Measurements from ENCODE around the gene RBM47.
A peak's percentile ranks its signal among the peaks of the same experiment; 100 is the strongest.
"Not testable (repeated sequence)": the region's sequence is repeated elsewhere in the genome, so short reads cannot be mapped to it uniquely, and the experiment has no call there.

Gene RBM47

GRCh38 chr4:40454816-40455215 is 174.8 kb downstream of the RBM47 start:
- Histone ChIP-seq H3K9me3 (ENCODE audit: severe bottlenecking) (no peaks in the 10 kb centered on the region), H3K4me3 (ENCODE audit: low read depth, low read length) (no peak overlapping the region), H3K36me3 (peaks cover 2% of the 10 kb centered on the region), H3K27me3 (ENCODE audit: insufficient read depth, low read depth, severe bottlenecking) (no peaks in the 10 kb centered on the region), H3K27ac (no peak overlapping the region)
- DNase-seq: no peak
- no peak for TF ChIP-seq CTCF (IDR thresholded peaks at IDR 0.05; ENCODE audit: low read depth, low read length)

- DNase-seq: no peak
- H3K27me3 ChIP-seq (ENCODE audit: insufficient read depth, low read depth, severe bottlenecking): no peaks in the 10 kb centered on the region
Measured at GRCh38 chr4:40453912-40454311, 175.8 kb downstream of the RBM47 start.

GRCh38 chr4:40448875-40449274 is 180.8 kb downstream of the RBM47 start:
- no peak overlapping the region for H3K27ac ChIP-seq
- H3K9me3 ChIP-seq (ENCODE audit: severe bottlenecking): no peaks in the 10 kb centered on the region
- no peak for TF ChIP-seq CTCF (IDR thresholded peaks at IDR 0.05; ENCODE audit: low read depth, low read length)
- peaks cover 3% of the 10 kb centered on the region for H3K36me3 ChIP-seq
- no peaks in the 10 kb centered on the region for H3K27me3 ChIP-seq (ENCODE audit: insufficient read depth, low read depth, severe bottlenecking)
- H3K4me3 ChIP-seq (ENCODE audit: low read depth, low read length): no peak overlapping the region
- DNase-seq: no peak

More at GRCh38 chr4:40453912-40454311, 175.8 kb downstream of the RBM47 start:
- no peak overlapping the region for H3K27ac ChIP-seq
- no peak for TF ChIP-seq CTCF (IDR thresholded peaks at IDR 0.05; ENCODE audit: low read depth, low read length)
- H3K36me3 ChIP-seq: peaks cover 3% of the 10 kb centered on the region
- no peaks in the 10 kb centered on the region for H3K9me3 ChIP-seq (ENCODE audit: severe bottlenecking)
- H3K4me3 ChIP-seq (ENCODE audit: low read depth, low read length): no peak overlapping the region

- no peak overlapping the region for H3K4me3 ChIP-seq (ENCODE audit: low read depth, low read length)
Measured at GRCh38 chr4:40446839-40447238, 182.8 kb downstream of the RBM47 start.

DNA sequence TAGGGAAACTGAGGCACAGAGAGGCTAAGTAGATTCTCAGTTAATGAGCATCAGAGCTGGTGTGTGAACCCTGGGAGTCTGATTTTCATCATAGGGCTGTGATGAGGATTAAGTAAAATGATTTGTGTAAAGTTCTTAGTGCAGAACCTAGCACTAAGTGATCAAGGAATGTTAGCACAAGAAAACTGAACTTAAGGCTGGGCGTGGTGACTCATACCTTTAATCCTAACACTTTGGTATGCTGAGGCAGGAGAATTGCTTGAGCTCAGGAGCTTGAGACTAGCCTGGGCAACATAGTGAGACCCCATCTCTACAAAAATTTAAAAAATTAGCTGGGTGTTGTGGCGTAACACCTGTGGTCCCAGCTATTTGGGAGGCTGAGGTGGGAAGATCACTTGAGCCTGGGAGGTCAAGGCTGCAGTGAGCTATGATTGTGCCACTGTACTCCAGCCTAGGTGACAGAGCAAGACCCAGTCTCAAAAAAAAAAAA is 183.4 kb downstream of the RBM47 start:
- not testable (repeated sequence) for DNase-seq; H3K27ac ChIP-seq; H3K36me3 ChIP-seq; H3K9me3 ChIP-seq (ENCODE audit: severe bottlenecking); H3K4me3 ChIP-seq (ENCODE audit: low read depth, low read length); H3K27me3 ChIP-seq (ENCODE audit: insufficient read depth, low read depth, severe bottlenecking)

More at GRCh38 chr4:40446839-40447238, 182.8 kb downstream of the RBM47 start:
- peak; percentile 57 for DNase-seq
- H3K9me3 ChIP-seq (ENCODE audit: severe bottlenecking): no peaks in the 10 kb centered on the region
- H3K27ac ChIP-seq: peak overlapping the region; percentile 70
- H3K27me3 ChIP-seq (ENCODE audit: insufficient read depth, low read depth, severe bottlenecking): no peaks in the 10 kb centered on the region
- no peak for TF ChIP-seq CTCF (IDR thresholded peaks at IDR 0.05; ENCODE audit: low read depth, low read length)
- H3K36me3 ChIP-seq: peaks cover 3% of the 10 kb centered on the region

- Histone ChIP-seq H3K36me3 (peaks cover 3% of the 10 kb centered on the region), H3K27me3 (ENCODE audit: insufficient read depth, low read depth, severe bottlenecking) (no peaks in the 10 kb centered on the region), H3K9me3 (ENCODE audit: severe bottlenecking) (no peaks in the 10 kb centered on the region), H3K4me3 (ENCODE audit: low read depth, low read length) (no peak overlapping the region), H3K27ac (no peak overlapping the region)
- no peak for TF ChIP-seq CTCF (IDR thresholded peaks at IDR 0.05; ENCODE audit: low read depth, low read length)
- DNase-seq: no peak
Measured at GRCh38 chr4:40445671-40446070, 184.0 kb downstream of the RBM47 start.

Data from WERI-Rb-1 (cell line).